Keratinocyte (primary cell): ENCODE measurements around the gene RNF44. TPM values are rescaled to one million over a fixed set of nuclear protein-coding genes. Genes with fewer than 3 reads are reported as not detected.
"Not testable (repeated sequence)": the region's sequence is repeated elsewhere in the genome, so short reads cannot be mapped to it uniquely, and the experiment has no call there.

Experiments used
- DNase-seq: peaks from one replicate; pipeline ENCODE4 v3.0.0-alpha.2; 2011; ENCODE audit warnings: low read depth, missing footprints, low spot score
- FAIRE-seq: peaks from 2 replicates; lab custom pipeline; 2011; peaks lifted over from hg19 to GRCh38; lab: Jason Lieb, UNC
- H2AFZ ChIP-seq: 2 replicates; pipeline ENCODE4 v1.6.0; 2012; ENCODE audit warnings: low read length, control low read depth, inconsistent platforms; ENCODE audit not compliant: control insufficient read depth
- H3K27ac ChIP-seq: 2 replicates; pipeline ENCODE4 v1.5.1; 2011; ENCODE audit warnings: low read length; ENCODE audit not compliant: control insufficient read depth, insufficient read depth
- H3K27me3 ChIP-seq: 3 replicates; pipeline ENCODE4 v1.6.0; 2011; ENCODE audit warnings: low read length; ENCODE audit not compliant: control insufficient read depth, insufficient read depth; ENCODE audit errors: extremely low read depth
- H3K36me3 ChIP-seq, 2 experiments: 2 replicates in 1 of 2; 3 replicates in 1 of 2; pipeline ENCODE4 v1.5.1; 2011; ENCODE audit warnings: low read length in 2 of 2, mild to moderate bottlenecking in 1 of 2; ENCODE audit not compliant: control insufficient read depth in 2 of 2, insufficient read depth in 2 of 2; ENCODE audit errors: extremely low read depth in 1 of 2
- H3K4me1 ChIP-seq: 3 replicates; pipeline ENCODE4 v1.5.1; 2011; ENCODE audit warnings: low read length; ENCODE audit not compliant: control insufficient read depth, insufficient read depth; ENCODE audit errors: extremely low read depth
- H3K4me2 ChIP-seq: 3 replicates; pipeline ENCODE4 v1.6.0; 2011; ENCODE audit warnings: low read depth, low read length; ENCODE audit not compliant: control insufficient read depth, insufficient read depth; ENCODE audit errors: extremely low read depth
- H3K4me3 ChIP-seq, 3 experiments: fragments of 200-600 bp in 1 of 3; sonication (generic) in 1 of 3; 2 replicates in 2 of 3; 3 replicates in 1 of 3; pipeline ENCODE4 v1.5.1; 2011 to 2016; ENCODE audit warnings: low read length in 3 of 3, mild to moderate bottlenecking in 3 of 3, control low read depth in 2 of 3, inconsistent platforms in 1 of 3, low read depth in 1 of 3, mixed read lengths in 1 of 3, mixed run types in 1 of 3, moderate library complexity in 1 of 3; ENCODE audit not compliant: control insufficient read depth in 2 of 3, insufficient read depth in 2 of 3; ENCODE audit errors: extremely low read depth in 1 of 3
- H3K79me2 ChIP-seq: 2 replicates; pipeline ENCODE4 v1.6.0; 2012; ENCODE audit warnings: low read length; ENCODE audit not compliant: control insufficient read depth, insufficient read depth
- H3K9ac ChIP-seq: 3 replicates; pipeline ENCODE4 v1.6.0; 2011; ENCODE audit warnings: low read length; ENCODE audit not compliant: control insufficient read depth, insufficient read depth; ENCODE audit errors: extremely low read depth
- H3K9me1 ChIP-seq: 3 replicates; pipeline ENCODE4 v1.6.0; 2011; ENCODE audit warnings: low read length; ENCODE audit not compliant: control insufficient read depth, insufficient read depth; ENCODE audit errors: extremely low read depth
- H3K9me3 ChIP-seq: 2 replicates; pipeline ENCODE4 v1.5.1; 2012; ENCODE audit warnings: low read depth, low read length; ENCODE audit not compliant: control insufficient read depth
- H4K20me1 ChIP-seq: 3 replicates; pipeline ENCODE4 v1.6.0; 2011; ENCODE audit warnings: low read length; ENCODE audit not compliant: control insufficient read depth, insufficient read depth; ENCODE audit errors: extremely low read depth
- CTCF ChIP-seq, 3 experiments: IDR thresholded peaks in 1 of 3; conservative IDR thresholded peaks in 1 of 3; optimal IDR thresholded peaks in 1 of 3; 2 replicates in 2 of 3; 3 replicates in 1 of 3; pipeline versions ENCODE3 to v1.5.1; 2011; ENCODE audit warnings: low read length in 3 of 3, mild to moderate bottlenecking in 3 of 3, moderate library complexity in 2 of 3, control low read depth in 1 of 3, inconsistent platforms in 1 of 3; ENCODE audit not compliant: insufficient read depth in 2 of 3; ENCODE audit errors: extremely low read depth in 1 of 3
- EZH2 ChIP-seq: IDR thresholded peaks from one replicate; pipeline ENCODE4 v1.6.1; 2012; ENCODE audit warnings: inconsistent platforms, mild to moderate bottlenecking, low read length, moderate library complexity
- dilution Hi-C: fragments of 300-500 bp; cut with MboI; formaldehyde crosslinking; loops from one replicate; pipeline ENCODE4 v1.7.0; 2020; ENCODE audit warnings: low sequenced_read_pairs; ENCODE audit not compliant: extremely low pct_ligation_motif_present
- polyA plus RNA-seq, 5 experiments: library from polyadenylated mRNA; depleted of rRNA in 3 of 5; stranded (reverse) in 3 of 5; stranded (forward) in 1 of 5; unstranded in 1 of 5; fragments of >200 nt; gene quantifications; 1 replicate in 1 of 5; 2 replicates in 3 of 5; 3 replicates in 1 of 5; pipeline versions ENCODE4 v1.2.1 to v1.2.3, GENCODE V29; 2011 to 2012; ENCODE audit warnings: missing spikeins in 2 of 5, low read depth in 1 of 5, low replicate concordance in 1 of 5

Gene RNF44
- polyA plus RNA-seq, 1 donor (not counting 4 experiments of a cell fraction or from before 2014, with no cell fraction given) = 5.3 TPM

- dilution Hi-C loops = no loop called here
These were observed 15.2 kb upstream of the RNF44 start for GRCh38 chr5:176552332-176552869.

GRCh38 chr5:176550937-176551336 is 13.7 kb upstream of the RNF44 start:
- H3K79me2 ChIP-seq, H3K27ac ChIP-seq, H3K9me3 ChIP-seq, H3K27me3 ChIP-seq, H3K9ac ChIP-seq, FAIRE-seq, H2AFZ ChIP-seq, dilution Hi-C loops, DNase-seq, H3K4me2 ChIP-seq, H4K20me1 ChIP-seq, H3K36me3 ChIP-seq, H3K4me3 ChIP-seq, H3K9me1 ChIP-seq: not testable (repeated sequence)
- H3K4me1 ChIP-seq = peaks cover 27% of the 10 kb centered on the region

More at GRCh38 chr5:176552332-176552869, 15.2 kb upstream of the RNF44 start:
- no peak overlapping the region for H3K4me3 ChIP-seq
- no peaks in the 10 kb centered on the region for H3K27me3 ChIP-seq
- DNase-seq = no peak
- no peaks in the 10 kb centered on the region for H3K9me3 ChIP-seq
- TF ChIP-seq CTCF (optimal IDR thresholded peaks at IDR 0.05 in 1 of 3, IDR thresholded peaks at IDR 0.05 in 1 of 3, conservative IDR thresholded peaks at IDR 0.05 in 1 of 3; ENCODE audit: extremely low read depth in 1 of 3, insufficient read depth in 2 of 3, low read length in 3 of 3) = no peak
- no peak for TF ChIP-seq EZH2
- no peaks in the 10 kb centered on the region for H3K79me2 ChIP-seq
- no peak overlapping the region for H2AFZ ChIP-seq
- H4K20me1 ChIP-seq = no peaks in the 10 kb centered on the region
- H3K9me1 ChIP-seq = no peaks in the 10 kb centered on the region
- FAIRE-seq = no peak
- no peak overlapping the region for H3K9ac ChIP-seq
- H3K36me3 ChIP-seq = no peaks in the 10 kb centered on the region
- H3K4me2 ChIP-seq = no peak overlapping the region
- peaks cover 23% of the 10 kb centered on the region for H3K4me1 ChIP-seq
- H3K27ac ChIP-seq = no peak overlapping the region

GRCh38 chr5:176550275-176550831 is 13.2 kb upstream of the RNF44 start:
- FAIRE-seq = no peak

More at GRCh38 chr5:176550275-176550831, 13.2 kb upstream of the RNF44 start:
- no peak overlapping the region for H3K4me3 ChIP-seq
- no peak overlapping the region for H3K4me2 ChIP-seq
- no peaks in the 10 kb centered on the region for H3K27me3 ChIP-seq
- no peak overlapping the region for H3K9ac ChIP-seq
- no peak for DNase-seq
- no peaks in the 10 kb centered on the region for H4K20me1 ChIP-seq
- peaks cover 32% of the 10 kb centered on the region for H3K4me1 ChIP-seq
- dilution Hi-C loops = no loop called here
- H3K79me2 ChIP-seq = no peaks in the 10 kb centered on the region
- H2AFZ ChIP-seq = no peak overlapping the region
- H3K9me1 ChIP-seq = no peaks in the 10 kb centered on the region
- H3K36me3 ChIP-seq = no peaks in the 10 kb centered on the region
- H3K9me3 ChIP-seq = no peaks in the 10 kb centered on the region
- TF ChIP-seq CTCF (optimal IDR thresholded peaks at IDR 0.05 in 1 of 3, IDR thresholded peaks at IDR 0.05 in 1 of 3, conservative IDR thresholded peaks at IDR 0.05 in 1 of 3; ENCODE audit: extremely low read depth in 1 of 3, insufficient read depth in 2 of 3, low read length in 3 of 3) (no peak), EZH2 (no peak)
- no peak overlapping the region for H3K27ac ChIP-seq
